Endometrial microvascular endothelial cells (primary cell): Measurements from ENCODE around the gene LOXL3. TPM values are rescaled to one million over a fixed set of nuclear protein-coding genes. Genes with fewer than 3 reads are reported as not detected.
"Not testable (repeated sequence)": the region's sequence is repeated elsewhere in the genome, so short reads cannot be mapped to it uniquely, and the experiment has no call there.

ENCODE experiments used
- in situ Hi-C: cut with HindIII; loops from 2 replicates; pipeline ENCODE4 v1.10.0; 2017; ENCODE audit warnings: low sequenced_read_pairs, low pct_unique_long_range_greater_than_20kb; ENCODE audit errors: inconsistent ontology term
- total RNA-seq: library from RNA; depleted of rRNA; stranded (reverse); fragments of >200 nt; gene quantifications from one replicate; pipeline ENCODE4 v1.2.3, GENCODE V29; 2015; ENCODE audit errors: inconsistent ontology term

Gene LOXL3
- total RNA-seq, 1 donor from 2014 or later, result 0.65 TPM

- in situ Hi-C loops, result no loop called here
Observed at GRCh38 chr2:74499267-74499939, 54.3 kb downstream of the LOXL3 start, which contains the start of gene LBX2. LBX2 (minus strand) TSS chr2:74499603; CDS start chr2:74499537, 66 bp downstream.

- in situ Hi-C loops, result no loop called here
Observed at GRCh38 chr2:74498500-74499266, 55.1 kb downstream of the LOXL3 start.

DNA sequence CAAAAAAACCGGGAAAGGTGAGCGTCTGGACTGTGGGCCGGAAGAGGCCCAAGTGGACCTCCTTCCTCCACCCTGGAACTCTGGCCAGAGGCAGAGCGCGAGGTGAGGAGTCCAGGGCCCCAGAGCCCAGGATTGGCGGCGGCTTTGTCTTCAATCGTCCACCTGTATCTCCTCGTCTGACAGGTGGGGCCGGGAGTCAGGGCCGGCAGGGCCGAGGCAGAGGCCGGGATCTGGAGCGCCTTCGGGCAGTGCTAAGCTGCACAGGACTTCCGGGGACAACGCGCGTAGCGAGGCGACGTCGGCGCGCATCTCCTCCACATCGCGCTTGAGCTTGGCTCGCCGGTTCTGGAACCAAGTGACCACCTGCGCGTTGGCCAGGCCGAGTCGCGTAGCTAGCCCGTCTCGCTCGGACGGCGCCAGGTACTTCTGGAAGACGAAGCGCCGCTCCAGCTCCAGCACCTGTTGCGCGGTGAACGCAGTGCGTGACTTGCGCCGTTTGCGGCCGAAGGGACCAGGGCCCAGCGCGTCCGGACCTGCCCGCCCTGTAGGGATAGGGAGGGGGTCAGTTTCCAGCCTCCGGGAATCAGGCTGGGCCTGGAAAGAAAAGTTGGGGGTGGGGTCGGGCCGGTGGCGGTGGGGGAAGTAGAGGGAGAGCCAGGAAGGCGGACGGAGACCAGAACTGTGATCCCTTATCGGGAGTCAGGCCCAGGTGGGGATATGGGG, 55.8 kb downstream of the LOXL3 start:
- in situ Hi-C loops, result no loop called here

DNA sequence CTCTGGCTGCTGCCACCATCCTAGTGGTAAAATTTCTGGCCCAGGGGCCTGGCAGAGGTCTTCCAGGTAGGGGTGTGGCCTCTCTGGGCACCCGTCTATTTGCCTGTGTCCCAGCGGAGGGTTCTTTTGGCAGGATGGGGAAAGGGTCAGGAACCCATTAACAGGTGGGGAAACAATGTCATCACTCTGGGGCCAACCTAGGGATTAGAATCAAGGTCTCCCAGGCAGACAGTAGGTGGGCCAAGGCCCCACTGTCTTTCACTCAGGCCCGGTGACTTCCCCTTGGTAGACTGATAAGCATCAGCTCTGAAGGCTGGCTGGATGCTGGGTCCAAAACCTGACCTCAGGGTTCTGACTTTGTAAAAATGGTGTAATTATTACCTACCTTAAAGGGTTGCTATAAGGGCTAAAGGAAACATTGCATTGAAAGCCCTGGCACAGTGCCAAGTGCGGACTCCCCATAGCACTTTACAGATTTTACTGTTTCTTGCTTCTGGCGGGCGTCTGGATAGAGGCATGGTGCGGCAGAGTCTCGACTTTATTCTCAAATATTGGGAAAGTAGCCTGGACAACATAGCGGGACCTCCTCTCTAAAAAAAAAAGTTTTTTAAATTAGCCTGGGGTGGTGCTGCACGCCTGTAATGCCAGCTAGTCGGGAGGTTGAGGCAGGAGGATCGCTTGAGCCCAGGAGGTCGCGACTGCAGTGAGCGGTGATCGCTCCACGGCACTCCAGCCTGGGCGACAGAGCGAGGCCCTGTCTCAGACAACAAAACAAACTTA, 56.6 kb downstream of the LOXL3 start:
- in situ Hi-C loops, result no loop called here

GRCh38 chr2:74495440-74495839, 58.3 kb downstream of the LOXL3 start:
- in situ Hi-C loops, result no loop called here

DNA sequence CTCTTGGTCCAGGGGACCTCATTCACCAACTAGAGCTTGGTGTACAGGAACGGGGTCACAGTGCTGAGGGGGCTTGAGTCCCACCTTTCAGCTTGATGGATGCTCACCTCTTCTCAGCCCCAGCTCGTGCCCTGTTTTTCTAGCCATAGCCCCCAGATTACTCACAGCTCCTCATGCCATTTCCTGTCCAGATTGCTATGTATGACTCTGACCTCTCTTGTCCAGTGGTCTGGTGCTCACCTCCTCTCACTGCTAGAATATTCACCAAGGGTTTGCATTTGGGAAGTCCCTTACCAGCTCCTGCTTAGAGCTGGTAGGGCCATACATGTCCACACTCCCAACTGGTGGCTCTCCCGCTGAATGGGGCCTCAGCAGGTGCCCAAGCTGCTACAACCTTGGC, 60.2 kb downstream of the LOXL3 start:
- in situ Hi-C loops, result no loop called here

- in situ Hi-C loops, result no loop called here
Observed at GRCh38 chr2:74491648-74492544, 61.8 kb downstream of the LOXL3 start.

- in situ Hi-C loops, result no loop called here
Observed at GRCh38 chr2:74489906-74490305, 63.8 kb downstream of the LOXL3 start.

DNA sequence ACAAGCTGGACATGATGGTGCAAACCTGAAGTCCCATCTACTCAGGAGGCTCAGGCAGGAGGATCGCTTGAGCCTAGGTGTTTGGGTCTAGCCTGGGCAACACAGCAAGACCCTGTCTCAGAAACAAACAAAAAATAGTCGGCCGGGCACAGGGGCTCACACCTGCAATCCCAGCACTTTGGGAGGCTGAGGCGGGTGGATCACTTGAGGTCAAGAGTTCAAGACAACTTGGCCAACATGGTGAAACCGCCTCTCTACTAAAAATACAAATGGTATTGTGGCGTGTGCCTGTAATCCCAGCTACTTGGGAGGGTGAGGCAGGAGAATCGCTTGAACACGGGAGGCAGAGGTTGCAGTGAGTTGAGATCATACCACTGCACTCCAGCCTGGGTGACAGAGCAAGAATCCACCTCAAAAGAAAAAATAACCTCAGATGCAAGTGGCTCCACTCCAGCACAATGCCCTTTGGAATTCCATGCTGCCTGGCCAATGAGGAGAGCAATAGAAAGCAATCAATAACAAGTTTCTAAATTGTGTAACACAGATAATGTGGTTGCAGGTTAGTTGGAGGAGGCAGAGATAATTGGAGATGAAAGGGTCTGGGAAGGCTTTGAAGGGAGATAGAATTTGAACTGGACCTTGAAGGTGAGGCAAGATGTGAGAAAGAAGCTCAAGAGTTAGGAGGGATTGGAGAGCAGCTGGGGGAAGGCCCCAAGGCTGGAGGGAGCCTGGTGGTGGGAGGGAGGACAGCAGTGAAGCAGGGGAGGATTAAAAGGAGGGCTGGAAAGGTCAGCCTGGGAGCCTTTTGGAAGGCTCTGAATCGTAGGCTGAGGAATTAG, 64.9 kb downstream of the LOXL3 start:
- in situ Hi-C loops, result no loop called here

- in situ Hi-C loops, result no loop called here
Observed at GRCh38 chr2:74486141-74486540, 67.6 kb downstream of the LOXL3 start.

DNA sequence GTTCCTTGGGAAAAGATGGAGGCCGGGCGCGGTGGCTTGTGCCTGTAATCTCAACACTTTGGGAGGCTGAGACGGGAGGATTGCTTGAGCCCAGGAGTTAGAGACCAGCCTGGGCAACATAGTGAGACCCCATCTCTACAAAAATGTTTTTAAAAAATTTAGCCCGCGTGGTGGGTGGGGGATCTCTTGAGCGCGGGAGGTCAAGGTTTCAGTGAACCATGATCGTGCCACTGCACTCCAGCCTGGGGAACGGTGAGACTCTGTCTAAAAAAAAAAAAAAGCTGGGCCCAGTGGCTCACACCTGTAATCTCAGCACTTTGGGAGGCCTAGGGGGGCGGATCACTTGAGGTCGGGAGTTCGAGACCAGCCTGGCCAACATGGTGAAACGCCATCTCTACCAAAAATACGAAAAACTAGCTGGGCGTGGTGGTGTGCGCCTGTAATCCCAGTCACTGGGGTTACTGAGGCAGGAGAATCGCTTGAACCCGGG, 70.0 kb downstream of the LOXL3 start:
- in situ Hi-C loops, result not testable (repeated sequence)

- in situ Hi-C loops, result no loop called here
Observed at GRCh38 chr2:74482801-74483674, 70.7 kb downstream of the LOXL3 start, which contains the start of the genes CCDC142 and TTC31. CCDC142 (minus strand) TSS chr2:74482998; CDS start chr2:74482837, 161 bp downstream. TTC31 (plus strand) TSS chr2:74483081; CDS start chr2:74483096, 15 bp downstream.
